Endothelial cell (in vitro differentiated cells): Measurements from ENCODE around the gene COX10. TPM values are rescaled to one million over a fixed set of nuclear protein-coding genes. Genes with fewer than 3 reads are reported as not detected.

Experiments used
- DNase-seq: peaks from one replicate; pipeline ENCODE4 v3.0.0; 2021; ENCODE audit warnings: low spot score
- H3K27ac Mint-ChIP-seq: one replicate; pipeline ENCODE4 v1.8.0; 2021; ENCODE audit warnings: mixed read lengths, inconsistent platforms; ENCODE audit not compliant: unreplicated experiment
- H3K27me3 Mint-ChIP-seq: one replicate; pipeline ENCODE4 v1.8.0; 2021; ENCODE audit warnings: mild to moderate bottlenecking, moderate library complexity, mixed read lengths, inconsistent platforms; ENCODE audit not compliant: unreplicated experiment
- H3K36me3 Mint-ChIP-seq: one replicate; pipeline ENCODE4 v1.8.0; 2021; ENCODE audit warnings: mild to moderate bottlenecking, low read depth, mixed read lengths, inconsistent platforms; ENCODE audit not compliant: unreplicated experiment
- H3K4me1 Mint-ChIP-seq: one replicate; pipeline ENCODE4 v1.8.0; 2021; ENCODE audit warnings: mild to moderate bottlenecking, mixed read lengths, inconsistent platforms; ENCODE audit not compliant: unreplicated experiment
- H3K4me3 Mint-ChIP-seq: one replicate; pipeline ENCODE4 v1.8.0; 2021; ENCODE audit warnings: mild to moderate bottlenecking, mixed read lengths, inconsistent platforms; ENCODE audit not compliant: unreplicated experiment
- H3K9me3 Mint-ChIP-seq: one replicate; pipeline ENCODE4 v1.8.0; 2021; ENCODE audit warnings: mixed read lengths, inconsistent platforms; ENCODE audit not compliant: unreplicated experiment
- total RNA-seq: library from RNA; stranded (reverse); fragmentation: NEBNext Ultra II Directional; extraction: Animal tissue kit (Norgen Biotek cat#: 25700); gene quantifications from one replicate; pipeline ENCODE4 v1.2.1, GENCODE V29; 2021; ENCODE audit not compliant: unreplicated experiment
- TF ChIP-seq, protein P1 (sequence below): fragments of 200-600 bp; sonication (generic); IDR thresholded peaks from one replicate; pipeline ENCODE4 v1.5.0; 2021; ENCODE audit warnings: antibody characterized with exemption; ENCODE audit not compliant: unreplicated experiment

COX10 gene
- total RNA-seq, 1 donor from 2014 or later, result 12.5 TPM

- TF ChIP-seq, protein P1, sequence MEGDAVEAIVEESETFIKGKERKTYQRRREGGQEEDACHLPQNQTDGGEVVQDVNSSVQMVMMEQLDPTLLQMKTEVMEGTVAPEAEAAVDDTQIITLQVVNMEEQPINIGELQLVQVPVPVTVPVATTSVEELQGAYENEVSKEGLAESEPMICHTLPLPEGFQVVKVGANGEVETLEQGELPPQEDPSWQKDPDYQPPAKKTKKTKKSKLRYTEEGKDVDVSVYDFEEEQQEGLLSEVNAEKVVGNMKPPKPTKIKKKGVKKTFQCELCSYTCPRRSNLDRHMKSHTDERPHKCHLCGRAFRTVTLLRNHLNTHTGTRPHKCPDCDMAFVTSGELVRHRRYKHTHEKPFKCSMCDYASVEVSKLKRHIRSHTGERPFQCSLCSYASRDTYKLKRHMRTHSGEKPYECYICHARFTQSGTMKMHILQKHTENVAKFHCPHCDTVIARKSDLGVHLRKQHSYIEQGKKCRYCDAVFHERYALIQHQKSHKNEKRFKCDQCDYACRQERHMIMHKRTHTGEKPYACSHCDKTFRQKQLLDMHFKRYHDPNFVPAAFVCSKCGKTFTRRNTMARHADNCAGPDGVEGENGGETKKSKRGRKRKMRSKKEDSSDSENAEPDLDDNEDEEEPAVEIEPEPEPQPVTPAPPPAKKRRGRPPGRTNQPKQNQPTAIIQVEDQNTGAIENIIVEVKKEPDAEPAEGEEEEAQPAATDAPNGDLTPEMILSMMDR, result no peak
- H3K4me3 Mint-ChIP-seq, result no peak overlapping the region
- H3K27ac Mint-ChIP-seq, result no peak overlapping the region
- H3K9me3 Mint-ChIP-seq, result no peaks in the 10 kb centered on the region
- no peak for DNase-seq
- H3K4me1 Mint-ChIP-seq, result peaks cover 2% of the 10 kb centered on the region
- H3K36me3 Mint-ChIP-seq, result no peaks in the 10 kb centered on the region
- no peaks in the 10 kb centered on the region for H3K27me3 Mint-ChIP-seq
Observed at GRCh38 chr17:14092808-14093207, 23.5 kb downstream of the COX10 start.

DNA sequence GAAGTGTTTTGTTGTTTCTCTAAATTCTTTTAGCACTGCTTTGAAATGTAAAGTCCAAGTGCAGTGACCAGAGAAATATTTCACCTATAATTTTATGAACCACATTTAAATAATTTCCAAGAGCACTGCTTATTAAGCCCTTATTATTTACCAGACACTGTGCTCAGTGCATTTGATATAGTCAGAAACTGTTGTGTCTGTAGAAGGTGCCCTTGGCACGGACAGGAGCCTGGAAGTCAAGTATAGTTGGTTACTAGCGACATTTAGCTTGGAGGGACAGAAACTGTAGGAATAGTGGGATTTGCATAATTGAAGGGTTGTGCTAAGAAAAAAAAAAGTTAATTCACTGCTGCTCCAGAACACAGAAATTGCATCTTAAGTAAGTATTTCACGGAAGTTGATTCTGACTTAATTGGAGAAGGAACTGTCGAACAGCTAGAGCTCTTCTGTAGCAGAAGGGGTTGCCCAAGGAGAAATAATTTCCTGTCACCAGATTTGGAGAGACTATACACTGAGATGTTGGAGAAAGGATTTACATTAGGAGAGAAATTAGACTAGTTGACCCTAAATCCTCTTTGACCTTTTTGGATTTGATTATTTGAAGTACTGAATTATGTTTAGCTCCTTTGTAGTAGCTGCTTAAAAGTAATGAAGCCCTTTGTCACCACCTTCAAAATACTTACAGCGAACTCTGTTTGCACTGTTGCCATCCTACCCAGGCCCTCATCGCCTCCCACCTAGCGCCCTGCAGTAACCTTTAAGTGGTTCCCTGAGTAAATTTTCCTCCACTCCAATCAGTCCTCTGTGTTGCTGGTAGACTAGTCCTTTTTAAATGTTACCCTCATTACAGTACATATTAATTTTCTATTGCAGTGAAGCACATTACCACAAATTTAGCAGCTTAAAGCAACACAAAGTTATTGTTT is 25.6 kb downstream of the COX10 start:
- TF ChIP-seq, protein P1, result no peak
- Mint-ChIP-seq H3K4me1 (peaks cover 2% of the 10 kb centered on the region), H3K27me3 (no peaks in the 10 kb centered on the region), H3K27ac (no peak overlapping the region), H3K9me3 (no peaks in the 10 kb centered on the region), H3K4me3 (no peak overlapping the region), H3K36me3 (no peaks in the 10 kb centered on the region)
- no peak for DNase-seq

DNA sequence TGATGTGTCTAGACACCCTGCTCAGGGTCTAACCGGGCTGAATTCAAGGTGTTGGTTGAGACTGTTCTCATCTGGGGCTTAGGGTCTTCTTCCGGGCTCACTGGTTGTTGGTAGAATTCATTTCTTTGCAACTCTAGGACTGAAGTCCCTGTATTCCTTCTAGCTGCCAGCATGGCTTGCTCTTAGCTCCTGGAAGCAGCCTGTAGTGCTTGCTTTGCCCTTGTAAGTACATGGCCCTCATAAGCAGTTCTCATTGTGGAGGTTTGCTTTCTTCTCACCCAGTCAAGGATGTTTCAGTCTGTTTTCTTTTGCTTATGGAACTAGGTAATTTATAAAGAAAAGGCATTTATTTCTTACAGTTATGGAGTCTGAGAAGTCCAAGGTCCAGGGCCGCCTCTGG is 26.3 kb downstream of the COX10 start:
- DNase-seq, result no peak
- TF ChIP-seq, protein P1, result no peak
- no peaks in the 10 kb centered on the region for H3K27me3 Mint-ChIP-seq
- no peak overlapping the region for H3K4me3 Mint-ChIP-seq
- H3K9me3 Mint-ChIP-seq, result no peaks in the 10 kb centered on the region
- H3K4me1 Mint-ChIP-seq, result peaks cover 2% of the 10 kb centered on the region
- H3K36me3 Mint-ChIP-seq, result no peaks in the 10 kb centered on the region
- H3K27ac Mint-ChIP-seq, result no peak overlapping the region

GRCh38 chr17:14098246-14098645 is 28.9 kb downstream of the COX10 start:
- no peak overlapping the region for H3K27ac Mint-ChIP-seq
- H3K4me3 Mint-ChIP-seq, result no peak overlapping the region
- no peaks in the 10 kb centered on the region for H3K36me3 Mint-ChIP-seq

More at GRCh38 chr17:14098246-14098645, 28.9 kb downstream of the COX10 start:
- TF ChIP-seq, protein P1, result no peak
- H3K4me1 Mint-ChIP-seq, result peaks cover 2% of the 10 kb centered on the region
- H3K27me3 Mint-ChIP-seq, result no peaks in the 10 kb centered on the region
- no peak for DNase-seq
- H3K9me3 Mint-ChIP-seq, result no peaks in the 10 kb centered on the region
